ENCODE data around the gene PRDX6. TPM values are rescaled to one million over a fixed set of nuclear protein-coding genes. Genes with fewer than 3 reads are reported as not detected.
"Not testable (repeated sequence)": the region's sequence is repeated elsewhere in the genome, so short reads cannot be mapped to it uniquely, and the experiment has no call there.

The PRDX6 gene
- total RNA-seq, 1 donor from 2014 or later = 114 TPM

DNA sequence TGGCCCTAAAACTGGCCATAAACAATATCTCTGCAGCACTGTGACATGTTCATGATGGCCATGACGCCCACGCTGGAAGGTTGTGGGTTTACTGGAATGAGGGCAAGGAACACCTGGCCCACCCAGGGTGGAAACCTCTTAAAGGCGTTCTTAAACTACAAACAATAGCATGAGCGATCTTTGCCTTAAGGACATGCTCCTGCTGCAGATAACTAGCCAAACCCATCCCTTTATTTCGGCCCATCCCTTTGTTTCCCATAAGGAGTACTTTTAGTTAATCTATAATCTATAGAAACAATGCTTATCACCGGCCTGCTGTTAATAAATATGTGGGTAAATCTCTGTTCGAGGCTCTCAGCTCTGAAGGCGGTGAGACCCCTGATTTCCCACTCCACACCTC is 16.0 kb downstream of the PRDX6 start:
- intact Hi-C loops (cut with micrococcal nuclease) = not testable (repeated sequence)

DNA sequence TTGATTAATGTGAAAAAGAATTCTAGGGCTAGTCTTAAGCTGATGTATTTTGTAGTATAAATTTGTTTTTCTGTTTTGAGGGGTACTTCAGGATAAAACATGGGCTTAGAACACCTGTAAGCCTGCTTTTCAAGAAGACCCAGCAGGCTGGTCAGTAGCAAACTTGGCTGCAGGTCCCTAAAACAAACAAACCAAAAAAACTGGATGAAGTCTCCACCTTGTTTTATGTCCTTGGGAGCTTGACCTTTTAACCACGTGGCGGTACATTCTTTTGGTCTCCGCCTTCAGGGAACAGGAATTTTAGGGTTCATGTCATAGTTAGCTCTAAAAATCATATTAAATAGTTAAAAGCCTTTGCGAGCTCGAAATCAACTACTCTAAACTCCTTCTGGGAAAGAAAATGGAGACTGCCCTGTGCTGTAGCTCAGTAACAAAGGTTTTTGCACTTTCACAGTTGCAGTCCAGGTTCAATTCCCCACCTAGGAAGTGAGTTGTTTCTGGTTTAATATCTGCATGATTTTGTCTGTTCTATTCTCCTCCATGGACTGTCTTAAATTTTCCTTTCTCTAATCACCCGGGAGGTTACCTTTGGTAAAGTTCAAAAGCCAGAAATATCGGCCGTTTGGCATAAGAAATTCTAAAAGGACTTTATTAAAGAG is 18.6 kb downstream of the PRDX6 start:
- intact Hi-C loops (cut with micrococcal nuclease) = no loop called here

DNA sequence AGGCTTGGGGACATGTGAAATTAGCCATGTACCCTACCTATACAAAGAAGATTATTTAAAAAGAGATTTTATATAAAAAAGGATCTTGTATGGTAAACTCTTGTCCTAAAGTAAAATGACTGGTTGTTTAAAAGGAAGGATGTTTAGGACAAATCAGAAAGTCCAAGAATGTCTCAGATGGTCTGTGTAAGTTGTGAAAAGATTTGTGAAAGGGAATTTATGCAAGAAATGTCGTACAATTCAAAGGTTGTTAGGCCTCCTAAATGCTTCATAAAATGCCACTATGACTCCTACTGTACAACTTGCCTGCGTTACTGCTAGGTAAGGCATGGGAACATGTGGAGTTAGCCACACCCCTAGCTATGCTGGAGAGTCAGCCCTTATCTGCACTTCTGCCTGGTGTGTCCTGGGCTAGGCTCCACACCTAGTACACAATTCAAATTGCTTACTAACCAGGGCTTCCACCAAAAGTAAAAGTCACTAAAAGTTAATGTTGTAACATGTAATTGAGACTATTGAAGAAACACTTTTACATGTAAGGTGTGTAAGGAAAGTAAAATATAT is 19.7 kb downstream of the PRDX6 start:
- intact Hi-C loops (cut with micrococcal nuclease) = no loop called here

DNA sequence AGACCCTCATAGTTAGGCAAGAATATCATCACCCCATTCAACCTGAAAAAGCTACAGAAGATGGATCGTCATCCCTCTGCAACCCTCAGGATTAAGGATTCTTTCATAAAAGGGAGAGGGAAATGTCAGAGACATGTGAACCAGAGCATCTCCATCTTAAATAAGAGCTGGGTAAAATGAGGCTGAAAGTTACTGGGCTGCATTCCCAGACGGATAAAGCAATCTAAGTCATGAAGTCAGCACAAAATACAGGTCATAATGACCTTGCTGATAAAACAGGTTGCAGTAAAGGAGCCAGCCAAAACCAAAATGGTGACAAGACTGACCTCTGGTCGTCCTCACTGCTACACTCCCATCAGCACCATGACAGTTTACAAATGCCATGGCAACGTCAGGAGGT is 22.6 kb downstream of the PRDX6 start:
- intact Hi-C loops (cut with micrococcal nuclease) = no loop called here

DNA sequence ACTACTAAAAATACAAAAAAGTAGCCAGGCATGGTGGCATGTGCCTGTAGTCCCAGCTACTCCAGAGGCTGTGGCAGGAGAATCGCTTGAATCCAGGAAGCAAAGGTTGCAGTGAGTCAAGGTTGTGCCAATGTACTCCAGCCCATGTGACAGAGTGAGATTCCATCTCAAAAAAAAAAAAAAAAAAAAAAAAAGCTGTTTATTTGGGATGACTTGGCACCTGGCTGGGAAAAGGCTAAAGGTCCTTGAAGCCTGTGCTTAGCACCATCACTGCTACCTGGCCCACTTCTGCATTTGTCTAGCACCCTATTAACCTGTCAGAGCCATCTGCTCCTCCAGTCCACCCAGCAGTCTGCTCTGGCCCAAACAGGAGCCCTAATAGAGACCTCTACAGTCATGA is 25.0 kb downstream of the PRDX6 start:
- intact Hi-C loops (cut with micrococcal nuclease) = no loop called here

DNA sequence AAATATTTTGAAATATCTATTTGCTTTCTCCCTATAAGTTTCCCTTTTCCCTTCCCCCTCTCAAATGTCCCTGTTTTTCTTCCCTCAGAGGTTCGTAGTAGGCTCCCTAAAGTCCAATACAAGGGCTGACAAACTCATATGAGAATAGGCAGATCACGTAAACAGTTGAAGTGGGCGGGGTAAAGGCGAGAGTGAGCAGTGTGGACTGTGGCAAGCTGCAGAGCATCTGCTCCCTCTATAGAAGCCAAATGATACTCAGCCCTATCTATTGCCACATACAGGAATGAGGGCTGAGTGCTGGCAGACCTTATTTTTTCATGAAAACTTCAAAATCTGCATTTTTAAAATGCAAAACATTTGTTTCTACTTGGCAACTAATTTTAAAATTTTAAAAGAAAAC is 26.3 kb downstream of the PRDX6 start:
- intact Hi-C loops (cut with micrococcal nuclease) = no loop called here

DNA sequence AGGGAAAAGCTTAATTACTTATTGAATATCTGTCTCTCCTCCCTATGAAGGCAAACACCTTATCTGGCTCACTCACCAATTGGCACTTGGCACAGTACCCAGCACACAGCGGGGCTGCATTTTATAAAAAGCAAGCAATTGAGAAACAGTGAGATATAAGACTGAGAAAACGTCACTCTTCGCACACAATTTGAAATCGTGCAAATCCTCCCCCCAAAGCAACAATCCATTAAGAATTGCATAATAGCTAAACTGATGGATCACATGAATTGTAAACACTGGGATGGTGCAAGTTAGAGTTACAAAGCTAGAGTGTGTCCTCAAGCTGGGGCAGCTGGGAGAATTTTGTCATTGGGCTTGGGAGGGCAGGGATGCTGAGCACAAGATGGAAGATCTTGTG is 27.1 kb downstream of the PRDX6 start:
- intact Hi-C loops (cut with micrococcal nuclease) = no loop called here

DNA sequence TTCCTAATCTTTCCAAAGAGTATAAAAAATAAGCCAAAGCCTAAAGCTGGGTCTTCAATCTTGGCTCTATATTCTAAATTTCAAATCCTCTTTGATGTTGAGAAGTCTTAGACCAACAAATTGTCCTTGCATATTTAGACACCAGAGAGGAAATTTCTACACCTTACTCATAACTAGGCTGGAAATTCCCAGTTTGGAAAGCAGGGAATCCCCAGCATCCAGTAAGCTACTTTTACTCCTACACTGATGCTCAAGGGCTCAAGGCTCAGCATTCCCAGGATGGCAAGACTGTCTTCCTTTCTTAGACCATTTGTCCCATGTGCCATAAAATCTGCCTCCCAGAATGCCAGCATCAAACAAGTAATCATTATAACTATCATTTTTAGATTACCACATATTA is 28.3 kb downstream of the PRDX6 start:
- intact Hi-C loops (cut with micrococcal nuclease) = no loop called here

DNA sequence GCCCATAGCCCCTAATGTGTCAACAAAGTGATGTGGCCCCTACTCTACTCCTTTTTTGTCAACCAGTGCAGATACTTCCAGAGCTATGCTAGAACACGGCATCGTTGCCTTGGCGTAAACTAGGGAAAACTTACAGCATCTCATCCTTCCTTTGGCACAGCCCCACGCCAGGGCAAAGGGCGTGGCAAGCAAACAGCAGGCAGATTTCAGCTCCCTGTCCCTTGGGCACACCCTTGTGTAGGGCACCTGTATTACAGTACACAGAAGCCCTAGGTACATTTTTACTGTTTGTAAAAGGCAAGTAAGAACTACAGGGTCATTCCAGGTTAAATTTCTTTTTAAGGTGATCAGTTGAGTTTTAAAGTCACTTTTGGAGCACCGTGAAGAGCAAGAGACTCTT is 29.3 kb downstream of the PRDX6 start:
- intact Hi-C loops (cut with micrococcal nuclease) = loop anchor here (1.0 kb wide), 1 partner anchor 75 kb away; no protein-coding TSS in a partner anchor

DNA sequence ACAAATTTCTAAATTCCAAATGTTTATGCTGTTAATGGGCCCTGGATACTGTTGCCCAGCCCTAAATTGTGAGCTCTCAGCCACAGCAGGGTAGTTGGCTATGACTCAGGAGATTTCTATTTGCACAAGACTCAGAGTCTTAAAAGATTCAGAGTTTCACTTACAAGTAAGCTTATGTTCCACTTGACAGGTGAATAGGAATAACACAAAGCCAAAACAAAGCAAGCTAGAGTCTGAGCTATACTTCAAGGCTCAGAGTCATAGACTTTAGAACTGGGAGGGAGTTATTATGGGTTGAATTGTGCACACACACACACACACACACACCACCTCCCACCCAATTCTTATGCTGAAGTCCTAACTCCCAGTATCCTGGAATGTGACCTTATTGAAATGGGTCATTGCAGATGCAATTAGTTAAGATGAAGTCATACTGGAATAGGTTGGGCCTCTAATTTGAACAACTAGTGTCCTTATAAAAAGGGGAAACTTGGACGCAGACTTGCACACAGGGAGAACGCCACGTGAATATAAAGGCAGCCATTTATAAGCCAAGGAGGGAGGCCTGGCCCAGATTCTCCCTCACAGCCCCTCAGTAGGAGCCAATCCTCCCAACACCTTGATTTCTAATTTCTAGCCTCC is 30.2 kb downstream of the PRDX6 start:
- intact Hi-C loops (cut with micrococcal nuclease) = no loop called here

DNA sequence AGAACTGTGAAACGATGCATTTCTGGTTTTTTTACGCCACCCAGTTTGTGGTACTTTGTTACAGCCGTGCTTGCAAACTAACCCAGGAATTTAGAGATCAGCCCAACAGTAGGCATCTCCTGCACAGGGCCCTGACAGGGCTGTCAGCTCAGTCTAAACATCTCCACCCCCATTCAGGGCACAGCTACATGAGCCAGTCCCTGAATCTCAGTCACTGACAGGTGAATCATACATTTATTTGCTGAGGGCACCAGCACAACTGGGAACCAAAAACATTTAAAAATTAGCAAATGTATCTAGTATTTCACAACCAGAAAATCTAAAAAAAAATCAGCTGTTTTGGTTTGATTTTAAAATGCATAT is 30.7 kb downstream of the PRDX6 start:
- intact Hi-C loops (cut with micrococcal nuclease) = no loop called here

DNA sequence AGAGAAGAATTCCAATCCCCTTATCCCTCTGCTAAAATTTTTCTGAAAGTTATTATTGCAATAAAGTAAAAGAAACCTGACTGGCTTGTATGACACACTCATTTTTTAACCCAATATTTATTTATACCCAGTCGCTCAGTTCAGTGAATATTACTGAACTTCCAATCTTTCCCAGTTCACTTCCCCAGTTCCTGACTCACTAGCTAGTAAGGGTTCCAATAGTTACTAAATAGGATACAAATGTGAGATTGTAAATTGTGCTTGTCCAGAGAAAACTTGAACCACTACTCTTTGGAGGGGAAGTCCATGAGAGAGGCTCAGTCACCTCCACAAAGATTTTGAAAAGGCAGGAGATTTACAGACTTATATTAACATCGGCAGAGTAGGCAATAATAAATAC is 31.4 kb downstream of the PRDX6 start:
- intact Hi-C loops (cut with micrococcal nuclease) = no loop called here

DNA sequence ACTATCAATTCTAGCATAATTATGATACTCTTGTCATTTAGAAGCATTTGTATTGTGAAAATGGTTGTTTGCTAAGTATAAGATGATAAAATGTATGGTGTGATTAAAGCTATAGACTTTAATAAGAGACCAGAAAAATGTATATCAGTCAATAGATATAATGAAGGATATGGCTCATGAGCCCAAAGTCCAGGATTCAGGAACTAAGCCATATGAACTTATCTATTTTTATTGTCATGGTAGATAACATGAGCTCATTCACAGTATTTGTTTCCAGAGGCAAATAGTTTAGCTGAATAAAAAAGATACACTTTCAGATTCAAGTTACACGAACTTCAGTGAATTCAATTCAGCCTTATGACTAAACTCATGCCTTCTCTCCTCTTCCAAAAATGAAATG is 32.7 kb downstream of the PRDX6 start:
- intact Hi-C loops (cut with micrococcal nuclease) = no loop called here

DNA sequence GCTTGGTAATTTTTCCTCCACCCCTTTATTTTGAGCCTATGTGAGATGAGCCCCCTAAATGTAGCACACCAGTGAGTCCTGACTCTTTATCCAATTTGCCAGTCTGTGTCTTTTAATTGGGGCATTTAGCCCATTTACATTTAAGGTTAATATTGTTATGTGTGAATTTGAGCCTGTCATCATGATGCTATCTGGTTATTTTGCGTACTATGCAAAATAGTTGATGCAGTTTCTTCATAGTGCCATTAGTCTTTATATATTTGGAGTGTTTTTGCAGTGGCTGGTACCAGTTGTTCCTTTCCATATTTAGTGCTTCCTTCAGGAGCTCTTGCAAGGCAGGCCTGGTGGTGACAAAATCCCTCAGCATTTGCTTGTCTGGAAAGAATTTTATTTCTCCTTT is 37.4 kb downstream of the PRDX6 start:
- intact Hi-C loops (cut with micrococcal nuclease) = not testable (repeated sequence)

DNA sequence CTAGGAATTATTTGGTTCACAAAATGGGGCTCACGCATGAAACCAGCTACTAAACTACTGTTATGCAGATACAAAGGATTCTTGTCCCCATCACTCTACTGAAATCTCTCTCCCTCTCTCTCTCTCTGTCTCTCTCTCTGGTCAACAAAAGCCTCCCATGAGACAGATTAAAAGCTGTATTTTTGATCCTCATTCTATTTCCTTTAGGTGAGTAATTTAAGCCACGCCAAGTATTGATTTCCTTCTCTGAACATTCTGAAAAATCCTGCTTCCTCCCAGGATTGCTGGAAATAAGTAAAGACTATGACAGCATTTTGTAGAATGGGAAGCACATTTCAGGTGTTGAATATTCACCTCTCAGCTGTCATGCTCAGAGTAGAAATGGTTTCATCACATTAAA is 43.7 kb downstream of the PRDX6 start:
- intact Hi-C loops (cut with micrococcal nuclease) = no loop called here

DNA sequence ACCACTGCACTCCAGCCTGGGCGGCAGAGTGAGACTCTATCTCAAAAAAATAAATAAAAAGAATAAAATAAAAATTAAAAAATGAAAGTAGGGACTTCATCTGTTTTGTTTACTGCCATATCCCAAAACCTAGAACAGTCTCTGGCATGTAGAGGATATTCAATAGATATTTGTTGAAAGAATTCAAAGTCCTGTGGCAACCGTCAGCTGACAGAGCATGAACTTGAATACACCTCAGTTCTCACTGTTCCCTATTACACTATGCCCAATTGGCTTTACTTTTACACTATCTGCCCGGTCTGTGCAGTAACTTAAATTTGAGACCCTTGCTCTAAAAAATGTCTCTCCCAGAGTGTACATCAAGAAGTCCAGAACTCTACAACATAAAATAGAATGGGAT is 46.2 kb downstream of the PRDX6 start:
- intact Hi-C loops (cut with micrococcal nuclease) = no loop called here

DNA sequence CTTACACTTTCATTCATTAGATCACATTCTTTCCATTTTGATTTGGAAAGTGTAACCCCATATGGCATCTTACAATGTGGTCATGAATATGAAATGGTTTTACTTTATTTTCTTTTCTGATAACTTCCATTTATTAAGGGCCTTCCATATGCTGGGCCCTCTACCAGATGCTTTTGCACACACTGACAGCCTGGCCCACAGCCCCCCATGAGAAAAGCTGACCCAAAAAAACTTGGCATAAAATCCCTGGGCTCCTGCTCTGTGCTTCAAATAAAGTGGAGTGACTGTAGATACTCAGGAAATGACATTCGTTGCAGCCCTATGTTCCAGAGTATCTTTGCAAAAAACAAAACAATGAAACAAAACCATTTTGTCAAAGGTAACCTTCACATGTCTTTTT is 48.8 kb downstream of the PRDX6 start:
- intact Hi-C loops (cut with micrococcal nuclease) = no loop called here

DNA sequence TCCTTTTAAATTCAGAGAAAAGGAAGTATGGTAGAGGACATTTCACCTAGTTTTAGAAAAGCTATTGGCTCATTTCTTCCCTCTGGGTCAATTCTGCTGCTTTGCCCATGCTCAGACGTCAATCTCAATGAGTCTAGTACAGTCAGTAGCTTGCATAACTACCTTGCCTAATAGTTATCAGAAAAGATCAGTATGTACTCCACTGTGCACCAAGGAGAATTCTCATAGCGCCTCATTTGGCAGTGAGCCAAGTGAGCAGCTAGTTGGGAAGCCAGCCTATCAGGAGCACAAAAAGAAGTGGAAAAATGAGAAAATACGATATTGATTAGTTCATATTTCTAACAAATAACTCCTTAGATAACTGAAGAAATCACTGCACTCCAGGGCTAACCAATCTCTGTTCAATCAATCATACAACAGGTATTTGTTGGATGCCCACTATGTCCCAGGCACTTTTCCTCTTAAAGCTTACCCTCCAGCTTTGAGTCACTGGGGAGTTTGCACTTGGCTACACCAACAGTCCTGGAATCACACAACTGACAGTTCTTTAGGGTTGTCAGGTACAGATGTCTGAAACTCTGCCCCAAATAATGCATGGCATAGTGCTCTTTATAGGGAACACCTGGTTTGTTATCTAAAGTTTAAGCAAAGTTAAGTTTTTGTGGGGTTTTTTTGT is 50.2 kb downstream of the PRDX6 start:
- intact Hi-C loops (cut with micrococcal nuclease) = no loop called here

DNA sequence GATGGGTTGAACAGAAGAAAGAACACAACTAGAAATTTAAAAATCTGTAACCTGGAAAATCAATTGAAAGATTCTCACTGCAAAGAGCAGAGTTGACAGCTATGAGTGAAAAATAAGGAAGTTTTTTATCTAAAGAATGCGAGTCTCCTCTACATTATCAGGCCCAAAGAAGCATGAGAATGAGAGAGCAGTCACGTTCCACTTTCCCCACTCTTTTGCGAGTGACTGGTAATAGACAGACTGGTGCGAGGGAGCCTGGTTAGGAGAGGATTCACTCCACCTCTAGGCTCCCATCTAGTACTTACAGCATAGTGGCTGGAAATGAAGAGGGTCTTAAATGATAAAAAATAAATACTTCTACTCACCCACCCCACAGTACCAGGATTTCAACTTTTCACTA is 52.0 kb downstream of the PRDX6 start:
- intact Hi-C loops (cut with micrococcal nuclease) = no loop called here

DNA sequence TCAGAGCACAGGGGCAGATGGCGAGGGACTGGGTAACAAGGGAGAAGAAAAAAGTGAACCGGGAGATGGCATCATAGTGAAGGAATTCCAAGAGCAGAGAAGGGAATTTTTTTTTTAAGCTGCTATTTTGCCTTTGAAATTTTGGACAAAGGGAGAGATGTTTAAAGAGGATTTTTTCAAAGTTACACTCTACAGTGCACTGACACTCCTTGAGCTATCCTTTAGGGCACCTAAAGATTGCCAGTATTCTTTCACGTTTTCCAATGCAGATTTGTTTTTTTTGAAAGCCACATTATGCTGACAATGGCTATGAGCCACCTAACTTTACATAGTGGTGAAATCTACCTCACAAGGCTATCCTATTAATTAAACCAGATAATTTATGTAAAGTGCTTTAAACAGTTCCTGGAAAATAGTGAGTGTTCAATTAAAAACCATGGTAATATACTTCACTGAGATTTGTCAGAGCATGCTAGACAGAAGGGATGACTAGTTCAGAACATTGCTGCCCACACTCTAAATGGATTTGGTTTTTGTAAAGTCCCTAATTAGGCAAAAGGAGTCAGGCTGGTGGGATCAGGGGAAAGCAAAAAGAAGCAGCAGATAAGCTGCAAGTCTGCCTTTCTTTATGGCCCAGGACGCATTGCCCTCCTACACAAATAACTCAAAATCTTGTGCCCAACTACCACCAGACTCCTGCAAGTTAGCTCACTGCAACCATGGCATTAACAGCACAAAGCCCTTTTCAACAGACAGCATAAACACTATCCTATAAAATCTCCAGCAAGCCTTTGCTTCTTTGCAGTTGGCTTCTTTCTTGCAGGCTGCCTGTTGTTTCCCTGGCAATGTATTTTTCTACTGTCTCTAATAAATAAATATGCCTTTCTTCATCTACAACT is 53.9 kb downstream of the PRDX6 start:
- intact Hi-C loops (cut with micrococcal nuclease) = no loop called here

DNA sequence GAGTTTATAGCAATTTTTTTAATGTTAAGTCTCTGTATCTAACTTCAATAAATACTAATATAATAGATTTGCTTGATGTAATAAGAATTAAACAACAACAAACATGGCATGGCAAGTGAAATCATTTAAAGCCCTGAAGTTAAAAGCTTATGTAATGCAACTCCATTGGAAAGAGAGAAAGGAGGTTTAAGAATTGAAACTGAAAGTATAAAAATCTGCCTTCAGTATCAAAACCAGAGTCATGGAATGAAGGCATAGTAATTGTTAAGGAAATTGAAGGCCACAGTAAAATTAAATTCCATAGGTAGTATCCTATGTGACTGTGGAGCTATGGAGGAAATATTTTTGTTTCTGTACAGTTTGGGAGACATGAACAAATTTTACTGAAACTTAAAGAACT is 55.1 kb downstream of the PRDX6 start:
- intact Hi-C loops (cut with micrococcal nuclease) = no loop called here

DNA sequence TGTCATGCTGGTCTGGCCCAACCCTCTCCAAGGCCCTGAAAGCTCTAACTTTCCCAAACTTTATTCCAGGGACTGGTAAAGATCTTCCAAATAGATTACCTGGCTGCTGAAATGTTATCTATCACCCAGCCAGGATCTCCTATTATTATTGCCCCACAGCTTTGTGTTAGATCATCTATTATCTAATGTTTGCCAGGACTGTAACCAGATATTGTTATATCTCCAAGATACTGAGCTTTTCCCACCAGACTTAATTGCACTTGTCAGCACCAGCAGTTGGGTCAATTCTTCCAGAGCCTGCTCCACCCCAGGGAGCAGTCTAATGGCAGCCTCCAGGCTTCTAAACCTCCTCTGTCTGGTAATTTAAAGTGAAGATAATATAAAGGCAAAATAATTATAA is 59.1 kb downstream of the PRDX6 start:
- intact Hi-C loops (cut with micrococcal nuclease) = no loop called here
